ENCODE measurements around the gene SETMAR. TPM values are rescaled to one million over a fixed set of nuclear protein-coding genes. Genes with fewer than 3 reads are reported as not detected.
"Not testable (repeated sequence)": the region's sequence is repeated elsewhere in the genome, so short reads cannot be mapped to it uniquely, and the experiment has no call there.

SETMAR gene
- total RNA-seq, 4 donors from 2014 or later = 24.7 to 30.3 (median 28.4) TPM

- ATAC-seq (ENCODE audit: low FRiP score) = no peak
- no peak for DNase-seq (ENCODE audit: low spot score)
- TF ChIP-seq CTCF (IDR thresholded peaks at IDR 0.05) = no peak
These were observed 20.3 kb downstream of the SETMAR start for GRCh38 chr3:4323246-4324027.

GRCh38 chr3:4326868-4327267, 23.7 kb downstream of the SETMAR start:
- no peak for ATAC-seq (ENCODE audit: low FRiP score)
- DNase-seq (ENCODE audit: low spot score) = no peak
- TF ChIP-seq CTCF (IDR thresholded peaks at IDR 0.05) = no peak

- not testable (repeated sequence) for DNase-seq (ENCODE audit: low spot score); ATAC-seq (ENCODE audit: low FRiP score)
These were observed 26.6 kb downstream of the SETMAR start for GRCh38 chr3:4329806-4330205.

- no peak for TF ChIP-seq CTCF (IDR thresholded peaks at IDR 0.05)
- ATAC-seq (ENCODE audit: low FRiP score) (no peak), DNase-seq (ENCODE audit: low spot score) (no peak)
These were observed 28.9 kb downstream of the SETMAR start for GRCh38 chr3:4332111-4332510.

- ATAC-seq (ENCODE audit: low FRiP score) = no peak
- DNase-seq (ENCODE audit: low spot score) = no peak
- TF ChIP-seq CTCF (IDR thresholded peaks at IDR 0.05) = no peak
These were observed 29.4 kb downstream of the SETMAR start for GRCh38 chr3:4332574-4332973.

GRCh38 chr3:4332991-4333390, 29.8 kb downstream of the SETMAR start:
- TF ChIP-seq CTCF (IDR thresholded peaks at IDR 0.05) = no peak
- DNase-seq (ENCODE audit: low spot score) (no peak), ATAC-seq (ENCODE audit: low FRiP score) (no peak)

- no peak for TF ChIP-seq CTCF (IDR thresholded peaks at IDR 0.05)
- no peak for DNase-seq (ENCODE audit: low spot score)
- ATAC-seq (ENCODE audit: low FRiP score) = no peak
These were observed 31.4 kb downstream of the SETMAR start for GRCh38 chr3:4334548-4334947.

Data from omental fat pad (tissue), 4 donors.